HG03565 (cell line): ENCODE measurements around the gene ANKRD18B.
"Not testable (repeated sequence)": the region's sequence is repeated elsewhere in the genome, so short reads cannot be mapped to it uniquely, and the experiment has no call there.

Experiments
- ATAC-seq: cut with Tn5 transposase; IDR thresholded peaks from one replicate; pipeline ENCODE4 v1.9.1; 2021; ENCODE audit warnings: mild to moderate bottlenecking, moderate library complexity; ENCODE audit not compliant: unreplicated experiment

ANKRD18B gene

GRCh38 chr9:33523397-33524305 is at the start of gene ANKRD18B:
TSS of gene ANKRD18B (plus strand) at chr9:33524251. CDS start at chr9:33524490, 239 bp downstream.
- not testable (repeated sequence) for ATAC-seq

GRCh38 chr9:33475357-33475756 is 48.7 kb upstream of the ANKRD18B start:
- no peak for ATAC-seq

GRCh38 chr9:33476503-33476902 is 47.5 kb upstream of the ANKRD18B start:
- no peak for ATAC-seq

GRCh38 chr9:33480106-33480505 is 43.9 kb upstream of the ANKRD18B start:
- ATAC-seq: no peak

GRCh38 chr9:33480976-33481375 is 43.1 kb upstream of the ANKRD18B start:
- ATAC-seq: no peak

- ATAC-seq: not testable (repeated sequence)
Measured at GRCh38 chr9:33485312-33485711, 38.7 kb upstream of the ANKRD18B start.

- ATAC-seq: no peak
Measured at GRCh38 chr9:33489066-33489465, 35.0 kb upstream of the ANKRD18B start.

- not testable (repeated sequence) for ATAC-seq
Measured at GRCh38 chr9:33493819-33494218, 30.2 kb upstream of the ANKRD18B start.

- ATAC-seq: no peak
Measured at GRCh38 chr9:33498387-33498786, 25.7 kb upstream of the ANKRD18B start.

- ATAC-seq: no peak
Measured at GRCh38 chr9:33506626-33507370, 17.3 kb upstream of the ANKRD18B start.

GRCh38 chr9:33510262-33511183 is 13.5 kb upstream of the ANKRD18B start:
- peak; percentile 51 for ATAC-seq

GRCh38 chr9:33511184-33511517 is 12.9 kb upstream of the ANKRD18B start:
- ATAC-seq: not testable (repeated sequence)

GRCh38 chr9:33512535-33512934 is 11.5 kb upstream of the ANKRD18B start:
- ATAC-seq: not testable (repeated sequence)

- not testable (repeated sequence) for ATAC-seq
Measured at GRCh38 chr9:33515342-33515995, 8.6 kb upstream of the ANKRD18B start.

- ATAC-seq: not testable (repeated sequence)
Measured at GRCh38 chr9:33516397-33516796, 7.7 kb upstream of the ANKRD18B start.

- no peak for ATAC-seq
Measured at GRCh38 chr9:33517373-33517772, 6.7 kb upstream of the ANKRD18B start.

GRCh38 chr9:33517934-33518577 is 6.0 kb upstream of the ANKRD18B start:
- ATAC-seq: not testable (repeated sequence)

GRCh38 chr9:33521861-33522260 is 2.2 kb upstream of the ANKRD18B start:
- ATAC-seq: not testable (repeated sequence)

GRCh38 chr9:33524306-33524947 is 376 bp downstream of the ANKRD18B start:
- no peak for ATAC-seq
